GM10266 (cell line): ENCODE results near the gene HELZ.

Experiments used
- DNase-seq: peaks from one replicate; pipeline ENCODE4 v3.0.0; 2012; ENCODE audit errors: extremely low spot score
- TF ChIP-seq, protein P1 (sequence below): IDR thresholded peaks from 2 replicates; pipeline ENCODE4 v1.5.1; 2012; ENCODE audit warnings: mild to moderate bottlenecking, low read depth; ENCODE audit not compliant: control insufficient read depth, insufficient read depth; ENCODE audit errors: missing control alignments

Gene HELZ

DNA sequence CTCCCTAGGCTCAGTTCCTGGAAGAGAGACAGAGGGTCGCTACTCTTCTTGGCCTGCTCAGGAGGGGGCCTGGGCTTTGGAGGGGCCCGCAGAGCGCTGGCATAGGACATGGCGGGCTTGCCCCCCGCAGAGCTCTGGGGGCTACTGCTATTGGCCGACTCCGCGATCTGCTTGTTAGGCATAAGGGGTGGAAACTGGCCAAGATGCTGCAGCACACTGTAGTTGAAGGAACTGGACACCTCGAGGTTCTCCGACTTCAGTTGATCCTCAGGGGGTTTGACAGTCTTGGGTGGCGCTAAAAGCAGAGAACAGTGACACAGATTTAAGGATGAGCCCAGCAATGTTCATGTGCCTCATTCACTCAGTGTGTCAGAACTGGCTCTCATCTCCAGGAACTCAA, 166.7 kb downstream of the HELZ start:
- TF ChIP-seq, protein P1, sequence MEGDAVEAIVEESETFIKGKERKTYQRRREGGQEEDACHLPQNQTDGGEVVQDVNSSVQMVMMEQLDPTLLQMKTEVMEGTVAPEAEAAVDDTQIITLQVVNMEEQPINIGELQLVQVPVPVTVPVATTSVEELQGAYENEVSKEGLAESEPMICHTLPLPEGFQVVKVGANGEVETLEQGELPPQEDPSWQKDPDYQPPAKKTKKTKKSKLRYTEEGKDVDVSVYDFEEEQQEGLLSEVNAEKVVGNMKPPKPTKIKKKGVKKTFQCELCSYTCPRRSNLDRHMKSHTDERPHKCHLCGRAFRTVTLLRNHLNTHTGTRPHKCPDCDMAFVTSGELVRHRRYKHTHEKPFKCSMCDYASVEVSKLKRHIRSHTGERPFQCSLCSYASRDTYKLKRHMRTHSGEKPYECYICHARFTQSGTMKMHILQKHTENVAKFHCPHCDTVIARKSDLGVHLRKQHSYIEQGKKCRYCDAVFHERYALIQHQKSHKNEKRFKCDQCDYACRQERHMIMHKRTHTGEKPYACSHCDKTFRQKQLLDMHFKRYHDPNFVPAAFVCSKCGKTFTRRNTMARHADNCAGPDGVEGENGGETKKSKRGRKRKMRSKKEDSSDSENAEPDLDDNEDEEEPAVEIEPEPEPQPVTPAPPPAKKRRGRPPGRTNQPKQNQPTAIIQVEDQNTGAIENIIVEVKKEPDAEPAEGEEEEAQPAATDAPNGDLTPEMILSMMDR, result no peak
- DNase-seq, result no peak

DNA sequence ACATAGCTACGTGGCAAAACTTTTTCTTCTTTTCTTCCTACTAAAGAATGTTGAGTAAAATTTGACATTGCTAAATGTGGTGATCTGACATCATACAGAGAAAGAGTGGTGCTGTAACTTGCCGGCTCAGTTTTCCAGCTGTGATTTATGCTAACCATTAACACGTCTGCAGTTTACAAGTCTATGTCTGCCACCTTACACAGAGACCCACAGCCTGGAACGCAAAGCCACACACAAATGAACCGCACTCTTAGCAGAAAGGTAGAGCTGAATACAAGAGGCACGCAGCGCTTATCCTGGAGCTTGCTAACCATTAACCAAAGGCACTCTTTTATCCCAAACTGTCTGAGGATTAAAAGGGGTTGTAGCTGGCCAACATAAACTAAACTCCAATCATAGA, 168.7 kb downstream of the HELZ start:
- TF ChIP-seq, protein P1, result no peak
- no peak for DNase-seq

DNA sequence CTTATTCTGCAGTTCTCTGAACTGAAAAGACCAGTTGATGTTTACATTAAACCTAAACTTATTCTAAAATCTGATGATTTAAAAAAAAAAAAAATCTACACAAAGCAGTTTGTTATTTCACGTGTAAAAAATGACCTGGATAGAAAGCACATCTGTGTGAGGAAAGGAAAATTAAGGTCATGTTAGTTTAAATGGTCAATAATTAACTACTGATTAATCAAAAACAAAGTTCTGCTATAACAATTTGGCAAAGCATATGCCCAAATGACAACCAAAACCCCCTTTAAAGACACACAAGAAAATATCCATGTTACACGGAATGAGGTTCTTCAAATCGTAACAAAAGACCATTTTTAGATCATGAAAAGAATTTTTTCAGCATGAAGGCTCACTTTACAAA, 170.2 kb downstream of the HELZ start:
- TF ChIP-seq, protein P1, result no peak
- DNase-seq, result no peak

DNA sequence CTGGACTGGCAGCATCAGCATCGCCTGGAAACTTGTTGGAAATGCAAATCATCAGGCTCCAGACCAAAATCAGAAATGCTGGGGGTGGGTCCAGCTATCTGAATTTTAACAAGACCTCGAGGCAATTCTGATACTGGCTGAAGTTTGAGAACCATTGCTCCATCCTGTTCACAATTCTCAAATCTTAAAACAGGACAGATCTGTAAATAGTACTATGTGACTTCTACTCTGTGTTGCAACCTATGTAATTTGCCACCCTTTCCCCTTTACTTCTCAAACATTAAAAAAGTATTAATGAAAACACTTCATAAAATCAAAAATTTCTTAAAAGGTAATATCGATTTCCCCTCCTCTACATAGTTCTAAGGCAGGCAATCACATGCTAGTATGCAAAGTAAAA, 172.1 kb downstream of the HELZ start:
- TF ChIP-seq, protein P1, result no peak
- DNase-seq, result no peak

DNA sequence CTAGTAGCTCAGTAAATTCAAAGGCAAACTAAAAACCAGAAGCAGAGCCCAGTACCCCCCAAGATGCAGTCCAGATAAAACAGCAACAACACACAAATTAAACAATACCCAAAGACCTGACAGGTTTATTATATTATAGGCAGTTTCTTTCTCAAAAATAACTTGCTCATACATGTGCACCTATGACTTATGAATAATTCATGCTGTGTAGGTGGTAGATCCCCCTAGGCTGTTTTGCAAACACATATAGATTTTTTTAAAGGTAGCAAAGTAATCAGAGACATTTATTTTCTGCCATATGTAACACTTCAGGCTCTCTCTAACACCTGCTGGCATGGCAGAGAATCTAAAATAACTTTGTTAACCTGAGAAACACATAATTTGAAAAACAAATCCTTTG, 173.4 kb downstream of the HELZ start:
- DNase-seq, result no peak
- TF ChIP-seq, protein P1, result no peak

DNA sequence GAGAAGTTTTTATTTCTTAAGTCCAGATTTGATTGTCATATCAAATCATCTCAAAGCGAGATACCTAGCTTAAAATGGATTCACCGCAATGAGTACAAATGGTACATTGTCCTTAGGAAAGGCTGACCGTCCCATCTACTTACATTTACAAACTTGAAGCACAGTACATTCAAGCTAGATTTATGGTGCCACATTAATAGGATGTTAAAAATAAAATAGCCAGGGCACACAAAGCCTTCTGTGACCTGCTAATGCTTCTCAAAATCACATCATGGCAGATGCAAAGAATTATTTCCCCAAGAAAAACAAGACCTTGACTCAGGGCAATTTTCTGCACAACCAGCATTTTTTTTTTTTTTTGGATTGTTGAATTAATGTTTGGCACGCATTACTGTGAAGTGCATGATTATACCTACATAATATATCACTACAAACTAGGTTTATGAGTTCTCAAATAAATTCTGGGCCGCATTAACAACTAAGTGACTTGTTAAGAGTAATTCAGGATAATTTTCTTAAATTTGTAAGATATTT, 175.3 kb downstream of the HELZ start:
- DNase-seq, result no peak
- TF ChIP-seq, protein P1, result no peak

DNA sequence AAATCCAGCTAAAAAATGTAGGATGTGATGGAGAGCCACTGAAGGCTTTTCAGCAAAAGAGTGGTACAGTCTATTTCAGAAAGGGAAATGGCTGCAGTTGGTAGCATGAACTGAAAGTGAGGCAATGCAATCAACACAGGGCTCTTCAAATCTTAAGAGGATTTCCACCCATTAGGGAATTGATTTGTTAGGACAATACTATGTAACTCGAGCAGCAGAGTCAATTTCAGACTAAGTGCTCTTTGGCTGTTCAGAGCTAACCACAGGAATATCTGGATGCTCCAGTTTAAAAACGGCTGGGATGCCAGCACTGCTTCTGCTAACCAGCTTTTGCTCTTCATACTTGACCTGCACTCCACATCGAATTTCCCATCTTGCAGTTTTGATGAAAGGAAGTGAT, 176.0 kb downstream of the HELZ start:
- no peak for DNase-seq
- TF ChIP-seq, protein P1, result no peak
